HFF-Myc (cell line): ENCODE results near the gene PPIL4.

ENCODE experiments used
- DNase-seq: peaks from one replicate; pipeline ENCODE4 v3.0.0-alpha.2; 2011; ENCODE audit warnings: low read depth; ENCODE audit errors: extremely low read depth
- H3K4me3 ChIP-seq: replicated peaks from 2 replicates; pipeline ENCODE4 v1.5.1; 2011; ENCODE audit warnings: low read depth, mild to moderate bottlenecking, control low read depth, low read length
- TF ChIP-seq, protein P1 (sequence below): IDR thresholded peaks from 2 replicates; pipeline ENCODE4 v1.5.1; 2012; ENCODE audit warnings: mild to moderate bottlenecking, low read depth, low read length, control low read depth; ENCODE audit errors: missing control alignments

Gene PPIL4

DNA sequence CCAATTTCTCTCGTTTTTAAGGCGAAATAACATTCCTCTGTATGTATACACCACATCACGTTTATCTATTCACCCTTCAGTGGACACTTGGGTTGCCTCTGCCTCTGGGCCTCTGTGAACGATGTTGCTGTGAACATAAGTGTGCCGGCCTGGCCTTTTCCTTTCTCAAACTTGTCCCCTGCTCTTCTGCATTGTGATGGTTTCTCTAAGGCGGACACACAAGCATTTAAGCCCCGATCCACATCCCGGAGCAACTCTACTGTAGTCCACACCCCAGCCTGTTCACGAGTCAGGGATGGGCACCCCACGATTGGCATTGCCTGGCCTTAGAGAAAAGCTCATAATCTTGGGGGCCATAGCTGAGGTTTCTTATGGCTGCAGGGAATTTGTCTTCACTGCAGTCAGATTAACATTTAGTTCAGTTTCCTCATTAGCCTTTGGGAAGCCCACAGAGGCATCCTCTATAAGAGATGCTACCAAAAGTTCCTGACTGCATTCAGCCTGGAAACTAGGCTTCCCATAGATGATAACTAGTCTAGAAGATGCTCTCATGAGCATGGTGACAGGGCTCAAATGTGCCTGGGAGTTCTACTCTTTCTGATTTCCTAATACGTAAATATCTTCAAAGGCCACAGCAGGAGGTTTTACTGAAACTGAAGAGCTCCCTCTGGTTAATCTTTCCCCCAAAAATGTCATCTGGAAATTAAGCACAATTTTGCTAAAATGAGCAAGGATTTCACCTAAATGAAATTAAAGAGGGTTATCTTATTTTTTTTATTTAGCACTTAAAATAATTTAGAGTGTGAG lies 61.8 kb downstream of the PPIL4 start:
- no peak overlapping the region for H3K4me3 ChIP-seq
- TF ChIP-seq, protein P1, sequence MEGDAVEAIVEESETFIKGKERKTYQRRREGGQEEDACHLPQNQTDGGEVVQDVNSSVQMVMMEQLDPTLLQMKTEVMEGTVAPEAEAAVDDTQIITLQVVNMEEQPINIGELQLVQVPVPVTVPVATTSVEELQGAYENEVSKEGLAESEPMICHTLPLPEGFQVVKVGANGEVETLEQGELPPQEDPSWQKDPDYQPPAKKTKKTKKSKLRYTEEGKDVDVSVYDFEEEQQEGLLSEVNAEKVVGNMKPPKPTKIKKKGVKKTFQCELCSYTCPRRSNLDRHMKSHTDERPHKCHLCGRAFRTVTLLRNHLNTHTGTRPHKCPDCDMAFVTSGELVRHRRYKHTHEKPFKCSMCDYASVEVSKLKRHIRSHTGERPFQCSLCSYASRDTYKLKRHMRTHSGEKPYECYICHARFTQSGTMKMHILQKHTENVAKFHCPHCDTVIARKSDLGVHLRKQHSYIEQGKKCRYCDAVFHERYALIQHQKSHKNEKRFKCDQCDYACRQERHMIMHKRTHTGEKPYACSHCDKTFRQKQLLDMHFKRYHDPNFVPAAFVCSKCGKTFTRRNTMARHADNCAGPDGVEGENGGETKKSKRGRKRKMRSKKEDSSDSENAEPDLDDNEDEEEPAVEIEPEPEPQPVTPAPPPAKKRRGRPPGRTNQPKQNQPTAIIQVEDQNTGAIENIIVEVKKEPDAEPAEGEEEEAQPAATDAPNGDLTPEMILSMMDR, result no peak
- no peak for DNase-seq

DNA sequence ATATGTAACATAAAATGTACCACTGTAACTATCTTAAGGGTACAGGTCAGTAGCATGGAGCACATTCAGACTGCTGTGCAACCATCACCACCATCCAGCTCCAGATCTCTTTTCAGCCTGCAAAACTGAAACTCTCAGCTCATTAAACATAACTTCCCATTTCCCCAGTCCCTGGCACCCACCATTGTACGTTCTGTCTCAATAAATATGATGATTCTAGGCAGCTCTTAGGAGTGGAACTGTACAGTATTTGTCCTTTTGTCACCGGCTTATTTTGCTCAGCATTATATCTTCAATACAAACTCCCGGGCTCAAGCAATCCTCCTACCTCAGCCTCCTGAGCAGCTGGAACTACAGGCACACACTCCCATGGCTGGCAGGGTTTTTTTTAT lies 62.5 kb downstream of the PPIL4 start:
- TF ChIP-seq, protein P1, result no peak
- DNase-seq, result no peak
- no peak overlapping the region for H3K4me3 ChIP-seq

DNA sequence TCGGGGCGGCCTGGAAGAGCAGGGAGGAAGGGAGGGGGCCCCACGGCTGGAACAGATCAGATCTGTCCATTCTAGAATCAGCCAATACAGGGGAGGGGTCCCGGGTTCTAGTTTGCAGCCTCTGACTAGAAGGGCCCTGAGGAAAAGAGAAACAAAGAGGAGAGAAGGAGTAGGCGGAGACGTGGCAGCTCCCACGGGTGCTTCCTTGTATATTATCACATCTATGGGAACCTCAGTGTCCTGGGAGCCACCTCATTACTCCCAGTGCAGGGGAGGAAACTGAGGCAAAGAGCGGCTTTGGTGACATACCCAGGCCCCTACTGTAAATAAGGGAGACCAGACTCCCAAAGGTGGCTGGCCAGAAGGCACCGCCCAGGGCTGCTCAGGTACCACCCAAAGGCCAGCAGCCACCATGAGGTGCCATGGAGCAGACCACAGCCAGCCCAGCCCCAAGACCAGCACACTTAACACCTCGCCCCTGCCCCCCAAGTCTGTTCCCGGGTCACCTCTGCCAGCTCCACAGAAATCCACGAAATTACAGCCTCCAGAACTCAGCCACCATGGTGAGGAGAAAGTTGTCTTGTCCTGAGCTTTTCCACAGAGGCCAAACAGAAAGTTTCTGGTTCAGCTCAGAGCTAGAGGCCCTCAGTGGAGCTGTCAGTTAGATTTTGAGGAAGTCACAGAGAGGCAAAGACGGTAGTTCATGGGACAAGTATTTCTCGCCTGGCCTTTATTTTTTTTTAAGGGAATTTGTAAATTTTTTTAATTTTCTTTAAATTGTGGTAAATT lies 63.1 kb downstream of the PPIL4 start:
- TF ChIP-seq, protein P1, result no peak
- no peak for DNase-seq
- H3K4me3 ChIP-seq, result no peak overlapping the region

DNA sequence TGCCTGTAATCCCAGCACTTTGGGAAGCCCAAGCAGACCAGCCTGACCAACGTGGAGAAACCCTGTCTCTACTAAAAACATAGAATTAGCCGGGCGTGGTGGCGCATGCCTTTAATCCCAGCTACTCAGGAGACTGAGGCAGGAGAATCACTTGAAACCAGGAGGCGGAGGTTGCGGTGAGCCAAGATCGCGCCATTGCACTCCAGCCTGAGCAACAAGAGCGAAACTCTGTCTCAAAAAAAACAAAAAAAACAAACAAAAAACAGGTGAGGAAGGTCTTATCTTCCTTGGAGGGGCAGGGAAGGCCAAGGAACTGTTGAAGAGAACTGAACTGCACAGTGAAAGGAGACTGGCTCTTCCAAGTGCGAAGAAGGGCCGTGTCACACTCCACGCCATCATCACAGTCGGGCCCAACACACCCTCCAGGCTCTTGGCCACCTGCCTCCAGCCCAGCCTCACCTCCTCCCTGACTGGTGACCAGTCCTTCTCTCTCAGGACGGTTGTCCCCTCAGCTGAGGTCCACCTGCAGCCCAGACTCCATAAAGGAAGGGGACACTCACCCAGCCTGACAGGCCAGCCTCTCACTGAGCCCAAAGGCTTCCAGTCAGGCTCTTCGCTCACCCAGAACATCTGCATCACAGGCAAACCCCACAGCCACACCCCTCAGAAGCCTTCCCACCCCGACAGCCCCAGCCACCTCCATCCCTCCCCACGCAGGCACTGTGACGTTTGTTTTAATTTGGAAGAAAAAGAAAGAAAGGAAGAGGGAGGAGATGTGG lies 65.2 kb downstream of the PPIL4 start:
- no peak for DNase-seq
- TF ChIP-seq, protein P1, result no peak
- no peak overlapping the region for H3K4me3 ChIP-seq

DNA sequence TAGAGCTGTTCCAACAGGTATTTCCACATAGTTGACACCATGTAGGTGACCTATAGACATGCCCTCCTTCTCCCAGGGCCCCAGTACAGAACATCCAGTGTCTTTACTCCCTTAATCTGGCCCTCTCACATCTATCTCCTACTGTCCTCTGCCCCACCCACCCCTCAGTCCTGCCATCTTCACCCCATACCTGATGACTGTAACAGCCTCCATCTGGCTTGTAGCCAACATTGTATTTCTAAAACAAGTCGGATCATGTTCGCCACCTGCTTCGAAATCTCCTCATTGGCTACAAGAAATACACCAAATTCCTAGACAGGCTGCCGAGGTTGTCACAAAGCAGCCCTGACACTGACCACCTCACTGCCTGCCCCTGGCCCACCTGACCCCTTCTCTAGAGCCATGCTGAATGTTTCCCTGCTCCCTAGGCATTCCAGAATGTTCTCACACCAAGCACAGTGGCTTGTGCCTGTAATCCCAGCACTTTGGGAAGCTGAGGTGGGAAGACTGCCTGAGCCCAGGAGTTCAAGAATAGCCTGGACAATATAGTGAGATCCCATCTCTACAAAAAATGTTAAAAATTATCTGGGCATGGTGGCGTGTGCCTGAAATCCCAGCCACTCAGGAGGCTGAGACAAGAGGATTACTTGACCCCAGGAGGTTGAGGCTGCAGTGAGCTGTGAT lies 67.1 kb downstream of the PPIL4 start:
- H3K4me3 ChIP-seq, result no peak overlapping the region
- DNase-seq, result no peak
- TF ChIP-seq, protein P1, result no peak

DNA sequence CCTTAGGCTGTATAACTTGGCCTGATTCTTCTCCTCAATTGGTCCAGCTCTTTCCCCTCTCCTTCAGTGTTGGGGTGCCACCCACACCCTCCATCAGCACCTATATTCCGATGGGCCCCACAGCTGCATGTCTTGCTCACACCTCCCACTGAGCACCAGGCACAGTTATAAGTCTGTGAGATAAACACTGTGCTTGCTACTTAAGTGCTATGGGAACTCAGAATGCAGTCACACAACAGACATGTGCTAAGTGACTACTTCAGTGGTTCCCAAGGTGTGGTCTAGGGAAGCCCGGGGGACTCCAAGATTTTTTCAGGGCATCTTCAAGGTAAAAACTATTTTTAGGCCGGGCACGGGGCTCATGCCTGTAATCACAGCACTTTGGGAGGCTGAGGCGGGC lies 68.3 kb downstream of the PPIL4 start:
- no peak overlapping the region for H3K4me3 ChIP-seq
- no peak for DNase-seq
- TF ChIP-seq, protein P1, result no peak
